GM12801 (cell line): ENCODE results near the gene GOLGB1.

ENCODE experiments used
- TF ChIP-seq, protein P1 (sequence below): IDR thresholded peaks from one replicate; pipeline ENCODE4 v1.5.1; 2011; ENCODE audit warnings: control low read depth; ENCODE audit not compliant: insufficient read length; ENCODE audit errors: extremely low read depth

GOLGB1 gene

DNA sequence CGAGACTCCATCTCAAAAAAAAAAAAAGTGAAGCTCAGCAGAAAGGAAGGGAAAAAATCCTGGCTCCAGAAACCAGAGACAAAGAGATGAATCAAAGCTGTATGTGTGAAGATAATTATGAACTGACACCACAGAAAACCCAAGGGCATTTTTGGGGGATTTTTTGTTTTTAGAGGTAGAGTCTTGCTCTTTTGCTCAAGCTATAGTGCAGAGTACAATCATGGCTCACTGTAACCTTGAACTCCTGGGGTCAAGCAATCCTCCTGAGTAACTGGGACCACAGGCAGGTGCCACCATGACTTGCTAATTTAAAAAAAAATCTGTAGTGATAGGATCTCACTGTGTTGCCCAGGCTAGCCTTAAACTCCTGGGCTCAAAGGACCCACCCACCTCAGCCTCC, 111.6 kb downstream of the GOLGB1 start:
- TF ChIP-seq, protein P1, sequence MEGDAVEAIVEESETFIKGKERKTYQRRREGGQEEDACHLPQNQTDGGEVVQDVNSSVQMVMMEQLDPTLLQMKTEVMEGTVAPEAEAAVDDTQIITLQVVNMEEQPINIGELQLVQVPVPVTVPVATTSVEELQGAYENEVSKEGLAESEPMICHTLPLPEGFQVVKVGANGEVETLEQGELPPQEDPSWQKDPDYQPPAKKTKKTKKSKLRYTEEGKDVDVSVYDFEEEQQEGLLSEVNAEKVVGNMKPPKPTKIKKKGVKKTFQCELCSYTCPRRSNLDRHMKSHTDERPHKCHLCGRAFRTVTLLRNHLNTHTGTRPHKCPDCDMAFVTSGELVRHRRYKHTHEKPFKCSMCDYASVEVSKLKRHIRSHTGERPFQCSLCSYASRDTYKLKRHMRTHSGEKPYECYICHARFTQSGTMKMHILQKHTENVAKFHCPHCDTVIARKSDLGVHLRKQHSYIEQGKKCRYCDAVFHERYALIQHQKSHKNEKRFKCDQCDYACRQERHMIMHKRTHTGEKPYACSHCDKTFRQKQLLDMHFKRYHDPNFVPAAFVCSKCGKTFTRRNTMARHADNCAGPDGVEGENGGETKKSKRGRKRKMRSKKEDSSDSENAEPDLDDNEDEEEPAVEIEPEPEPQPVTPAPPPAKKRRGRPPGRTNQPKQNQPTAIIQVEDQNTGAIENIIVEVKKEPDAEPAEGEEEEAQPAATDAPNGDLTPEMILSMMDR, result no peak

GRCh38 chr3:121630355-121630754, 119.2 kb downstream of the GOLGB1 start:
- TF ChIP-seq, protein P1, result no peak

DNA sequence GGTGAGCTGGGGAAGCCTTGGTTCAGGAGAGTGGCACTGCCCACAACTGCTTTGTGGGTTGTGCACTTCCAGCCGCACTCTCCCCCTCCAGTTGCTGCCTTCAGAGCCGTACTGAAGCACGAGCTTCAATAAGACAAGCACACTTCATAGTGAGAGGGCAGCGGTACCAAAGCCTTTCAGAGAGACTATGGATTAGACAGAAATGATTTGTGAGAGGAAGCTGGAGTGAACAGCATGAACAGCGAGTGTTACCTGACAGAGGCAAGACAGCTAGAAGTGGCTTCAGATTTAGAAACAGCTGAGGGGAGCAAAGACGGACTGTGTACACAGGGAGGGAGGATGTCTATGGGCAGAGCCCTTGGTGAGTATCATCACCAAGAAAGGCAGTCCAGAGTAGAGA, 119.9 kb downstream of the GOLGB1 start:
- TF ChIP-seq, protein P1, result no peak

- TF ChIP-seq, protein P1, result no peak
Observed at GRCh38 chr3:121627622-121628021, 121.9 kb downstream of the GOLGB1 start.

GRCh38 chr3:121627211-121627610, 122.3 kb downstream of the GOLGB1 start:
- TF ChIP-seq, protein P1, result no peak

DNA sequence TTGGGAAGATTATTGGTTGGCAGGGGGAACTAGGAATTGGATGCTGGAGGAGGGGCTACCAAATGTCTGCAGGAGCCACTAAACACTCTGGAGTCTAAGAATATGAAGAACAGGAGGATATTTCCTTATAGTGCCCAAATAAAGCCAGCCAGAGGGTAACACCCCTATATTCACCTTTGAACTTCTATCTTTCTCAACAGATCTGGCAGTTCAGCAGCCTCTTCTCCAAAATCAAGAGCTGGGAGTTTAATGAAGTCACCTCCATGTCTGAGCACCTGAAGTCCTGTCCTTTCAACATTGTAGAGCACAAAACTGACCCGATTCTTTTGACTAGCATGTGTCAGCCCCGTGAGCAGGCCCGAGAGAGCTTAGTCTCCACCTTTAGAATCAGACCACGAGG, 123.0 kb downstream of the GOLGB1 start:
- TF ChIP-seq, protein P1, result no peak

GRCh38 chr3:121624147-121624899, 125.2 kb downstream of the GOLGB1 start:
- TF ChIP-seq, protein P1, result no peak
